Measurements from ENCODE around the gene PABPC4L.

GRCh38 chr4:134178706-134179105, 22.9 kb downstream of the PABPC4L start:
- TF ChIP-seq EP300 (IDR thresholded peaks at IDR 0.05) (no peak), CTCF (IDR thresholded peaks at IDR 0.05) (no peak), POLR2A (IDR thresholded peaks at IDR 0.05) (no peak)
